ENCODE measurements around the gene CRISP1.
"Not testable (repeated sequence)": the region's sequence is repeated elsewhere in the genome, so short reads cannot be mapped to it uniquely, and the experiment has no call there.

Gene CRISP1

DNA sequence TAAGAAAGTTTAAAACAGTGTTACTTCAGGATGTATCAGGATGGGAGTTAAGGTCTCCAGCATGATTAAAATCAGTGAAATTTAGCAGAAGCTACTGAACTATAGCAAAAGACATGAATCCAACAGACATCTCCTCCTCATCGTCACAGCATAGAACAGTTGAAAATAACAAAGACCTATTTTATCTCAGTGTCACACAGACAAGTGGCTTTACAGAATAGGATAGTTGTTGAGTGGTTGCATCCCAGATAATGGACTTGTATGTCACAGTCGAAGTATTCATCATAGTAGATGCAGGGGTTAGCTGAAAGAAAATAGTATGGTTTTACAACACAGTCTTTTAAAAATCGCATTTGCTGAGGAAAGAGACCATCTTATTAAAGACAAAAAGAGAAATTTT, 31.2 kb downstream of the CRISP1 start:
- no peak overlapping the region for H3K4me3 ChIP-seq (ENCODE audit: low read depth, low read length)
- no peak overlapping the region for H3K9ac ChIP-seq (ENCODE audit: low read depth, low read length)
- H3K4me1 ChIP-seq (ENCODE audit: control insufficient read depth, insufficient read depth, low read length): peaks cover 13% of the 10 kb centered on the region
- H3K9me3 ChIP-seq (ENCODE audit: control insufficient read depth, insufficient read depth, low read length): no peaks in the 10 kb centered on the region
- no peaks in the 10 kb centered on the region for H3K36me3 ChIP-seq (ENCODE audit: control insufficient read depth, insufficient read depth, low read length)
- no peaks in the 10 kb centered on the region for H3K27me3 ChIP-seq (ENCODE audit: control insufficient read depth, insufficient read depth, low read length)

GRCh38 chr6:49833386-49833785, 32.9 kb downstream of the CRISP1 start:
- H3K4me3 ChIP-seq (ENCODE audit: low read depth, low read length): no peak overlapping the region
- no peaks in the 10 kb centered on the region for H3K9me3 ChIP-seq (ENCODE audit: control insufficient read depth, insufficient read depth, low read length)
- H3K27me3 ChIP-seq (ENCODE audit: control insufficient read depth, insufficient read depth, low read length): no peaks in the 10 kb centered on the region
- no peak overlapping the region for H3K9ac ChIP-seq (ENCODE audit: low read depth, low read length)
- no peaks in the 10 kb centered on the region for H3K36me3 ChIP-seq (ENCODE audit: control insufficient read depth, insufficient read depth, low read length)
- H3K4me1 ChIP-seq (ENCODE audit: control insufficient read depth, insufficient read depth, low read length): peaks cover 13% of the 10 kb centered on the region

- no peaks in the 10 kb centered on the region for H3K4me1 ChIP-seq (ENCODE audit: control insufficient read depth, insufficient read depth, low read length)
- H3K36me3 ChIP-seq (ENCODE audit: control insufficient read depth, insufficient read depth, low read length): no peaks in the 10 kb centered on the region
- H3K9ac ChIP-seq (ENCODE audit: low read depth, low read length): no peak overlapping the region
- no peaks in the 10 kb centered on the region for H3K27me3 ChIP-seq (ENCODE audit: control insufficient read depth, insufficient read depth, low read length)
- H3K4me3 ChIP-seq (ENCODE audit: low read depth, low read length): no peak overlapping the region
- H3K9me3 ChIP-seq (ENCODE audit: control insufficient read depth, insufficient read depth, low read length): no peaks in the 10 kb centered on the region
These were observed 39.5 kb downstream of the CRISP1 start for GRCh38 chr6:49826743-49827406.

- Histone ChIP-seq H3K27me3 (ENCODE audit: control insufficient read depth, insufficient read depth, low read length) (no peaks in the 10 kb centered on the region), H3K9me3 (ENCODE audit: control insufficient read depth, insufficient read depth, low read length) (no peaks in the 10 kb centered on the region), H3K9ac (ENCODE audit: low read depth, low read length) (no peak overlapping the region), H3K4me1 (ENCODE audit: control insufficient read depth, insufficient read depth, low read length) (no peaks in the 10 kb centered on the region), H3K4me3 (ENCODE audit: low read depth, low read length) (no peak overlapping the region), H3K36me3 (ENCODE audit: control insufficient read depth, insufficient read depth, low read length) (no peaks in the 10 kb centered on the region)
These were observed 51.2 kb downstream of the CRISP1 start for GRCh38 chr6:49815166-49815565.

GRCh38 chr6:49813248-49813647, 53.1 kb downstream of the CRISP1 start:
- Histone ChIP-seq H3K27me3 (ENCODE audit: control insufficient read depth, insufficient read depth, low read length) (no peaks in the 10 kb centered on the region), H3K4me3 (ENCODE audit: low read depth, low read length) (no peak overlapping the region), H3K9me3 (ENCODE audit: control insufficient read depth, insufficient read depth, low read length) (no peaks in the 10 kb centered on the region), H3K36me3 (ENCODE audit: control insufficient read depth, insufficient read depth, low read length) (no peaks in the 10 kb centered on the region), H3K4me1 (ENCODE audit: control insufficient read depth, insufficient read depth, low read length) (no peaks in the 10 kb centered on the region), H3K9ac (ENCODE audit: low read depth, low read length) (no peak overlapping the region)

DNA sequence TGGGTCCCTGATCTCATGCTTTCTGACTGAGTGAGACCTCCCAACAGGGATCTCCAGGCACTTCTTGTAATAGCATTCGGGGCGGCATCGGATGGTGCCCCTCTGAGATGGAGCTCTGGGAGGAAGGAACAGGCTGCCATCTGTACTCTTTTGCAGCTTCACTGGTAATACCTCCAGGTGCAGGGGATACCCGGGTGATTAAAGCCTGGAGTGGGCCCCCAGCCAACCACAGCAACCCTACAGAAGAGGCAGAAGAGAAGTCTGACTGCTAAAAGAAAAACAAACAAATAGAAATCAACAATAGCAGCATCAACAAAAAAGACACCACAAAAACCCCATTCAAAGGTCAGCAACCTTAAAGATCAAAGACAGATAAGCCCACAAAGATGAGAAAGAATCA, 60.2 kb downstream of the CRISP1 start:
- Histone ChIP-seq H3K9me3 (ENCODE audit: control insufficient read depth, insufficient read depth, low read length) (no peaks in the 10 kb centered on the region), H3K27me3 (ENCODE audit: control insufficient read depth, insufficient read depth, low read length) (no peaks in the 10 kb centered on the region), H3K36me3 (ENCODE audit: control insufficient read depth, insufficient read depth, low read length) (no peaks in the 10 kb centered on the region), H3K4me1 (ENCODE audit: control insufficient read depth, insufficient read depth, low read length) (no peaks in the 10 kb centered on the region), H3K4me3 (ENCODE audit: low read depth, low read length) (no peak overlapping the region), H3K9ac (ENCODE audit: low read depth, low read length) (no peak overlapping the region)

GRCh38 chr6:49805246-49805645, 61.1 kb downstream of the CRISP1 start:
- H3K4me1 ChIP-seq (ENCODE audit: control insufficient read depth, insufficient read depth, low read length): no peaks in the 10 kb centered on the region
- no peak overlapping the region for H3K9ac ChIP-seq (ENCODE audit: low read depth, low read length)
- H3K4me3 ChIP-seq (ENCODE audit: low read depth, low read length): no peak overlapping the region
- no peaks in the 10 kb centered on the region for H3K27me3 ChIP-seq (ENCODE audit: control insufficient read depth, insufficient read depth, low read length)
- H3K36me3 ChIP-seq (ENCODE audit: control insufficient read depth, insufficient read depth, low read length): no peaks in the 10 kb centered on the region
- no peaks in the 10 kb centered on the region for H3K9me3 ChIP-seq (ENCODE audit: control insufficient read depth, insufficient read depth, low read length)

DNA sequence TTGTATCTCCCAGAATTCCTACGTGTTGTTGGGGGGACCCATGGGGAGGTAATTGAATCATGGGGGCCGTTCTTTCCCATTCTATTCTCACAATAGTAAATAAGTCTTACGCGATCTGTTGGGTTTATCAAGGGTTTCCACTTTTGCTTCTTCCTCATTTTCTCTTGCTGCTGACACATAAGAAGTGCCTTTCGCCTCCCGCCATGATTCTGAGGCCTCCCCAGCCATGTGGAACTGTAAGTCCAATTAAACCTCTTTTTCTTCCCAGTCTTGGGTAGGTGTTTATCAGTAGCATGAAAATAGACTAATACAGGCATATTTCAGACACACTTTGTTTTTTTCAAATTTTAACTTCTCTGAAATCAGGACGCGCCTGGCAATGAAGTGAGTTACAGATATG, 64.8 kb downstream of the CRISP1 start:
- no peaks in the 10 kb centered on the region for H3K9me3 ChIP-seq (ENCODE audit: control insufficient read depth, insufficient read depth, low read length)
- H3K4me3 ChIP-seq (ENCODE audit: low read depth, low read length): no peak overlapping the region
- no peaks in the 10 kb centered on the region for H3K27me3 ChIP-seq (ENCODE audit: control insufficient read depth, insufficient read depth, low read length)
- H3K4me1 ChIP-seq (ENCODE audit: control insufficient read depth, insufficient read depth, low read length): no peaks in the 10 kb centered on the region
- H3K9ac ChIP-seq (ENCODE audit: low read depth, low read length): no peak overlapping the region
- no peaks in the 10 kb centered on the region for H3K36me3 ChIP-seq (ENCODE audit: control insufficient read depth, insufficient read depth, low read length)

DNA sequence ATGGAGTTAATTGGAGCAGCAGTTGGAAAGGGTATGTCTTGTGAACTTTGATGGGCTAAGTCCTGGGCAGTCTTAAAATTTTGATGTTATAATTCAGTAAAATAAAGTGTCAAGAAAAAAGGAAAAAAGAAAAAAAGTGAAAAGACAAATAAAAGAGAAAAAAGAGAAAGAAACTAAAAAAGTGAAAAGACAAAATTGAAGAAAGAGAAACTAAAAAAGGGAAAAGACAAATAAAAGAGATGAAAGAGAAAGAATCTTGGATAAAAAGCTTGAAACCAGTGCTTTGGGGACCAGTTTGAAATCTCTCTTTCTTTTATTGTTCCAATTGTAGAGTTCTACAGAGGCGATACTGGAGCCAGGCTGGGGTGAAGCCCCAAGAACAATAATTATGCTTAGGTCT, 67.2 kb downstream of the CRISP1 start:
- Histone ChIP-seq H3K9me3 (ENCODE audit: control insufficient read depth, insufficient read depth, low read length) (no peaks in the 10 kb centered on the region), H3K9ac (ENCODE audit: low read depth, low read length) (no peak overlapping the region), H3K4me1 (ENCODE audit: control insufficient read depth, insufficient read depth, low read length) (no peaks in the 10 kb centered on the region), H3K27me3 (ENCODE audit: control insufficient read depth, insufficient read depth, low read length) (no peaks in the 10 kb centered on the region), H3K4me3 (ENCODE audit: low read depth, low read length) (no peak overlapping the region), H3K36me3 (ENCODE audit: control insufficient read depth, insufficient read depth, low read length) (no peaks in the 10 kb centered on the region)

GRCh38 chr6:49796842-49797455, 69.4 kb downstream of the CRISP1 start:
- peak overlapping the region; percentile 39 for H3K4me3 ChIP-seq (ENCODE audit: low read depth, low read length)
- not testable (repeated sequence) for H3K36me3 ChIP-seq (ENCODE audit: control insufficient read depth, insufficient read depth, low read length); H3K9me3 ChIP-seq (ENCODE audit: control insufficient read depth, insufficient read depth, low read length); H3K27me3 ChIP-seq (ENCODE audit: control insufficient read depth, insufficient read depth, low read length); H3K9ac ChIP-seq (ENCODE audit: low read depth, low read length); H3K4me1 ChIP-seq (ENCODE audit: control insufficient read depth, insufficient read depth, low read length)

GRCh38 chr6:49790341-49790740, 76.0 kb downstream of the CRISP1 start:
- H3K27me3 ChIP-seq (ENCODE audit: control insufficient read depth, insufficient read depth, low read length): no peaks in the 10 kb centered on the region
- H3K4me1 ChIP-seq (ENCODE audit: control insufficient read depth, insufficient read depth, low read length): no peaks in the 10 kb centered on the region
- H3K9me3 ChIP-seq (ENCODE audit: control insufficient read depth, insufficient read depth, low read length): no peaks in the 10 kb centered on the region
- H3K4me3 ChIP-seq (ENCODE audit: low read depth, low read length): no peak overlapping the region
- no peak overlapping the region for H3K9ac ChIP-seq (ENCODE audit: low read depth, low read length)
- H3K36me3 ChIP-seq (ENCODE audit: control insufficient read depth, insufficient read depth, low read length): no peaks in the 10 kb centered on the region

GRCh38 chr6:49787176-49787575, 79.2 kb downstream of the CRISP1 start, which contains the start of gene PGK2:
PGK2 (minus strand) TSS chr6:49787285; CDS start chr6:49787187, 98 bp downstream.
- Histone ChIP-seq H3K4me3 (ENCODE audit: low read depth, low read length) (no peak within 1 kb of the TSS), H3K9me3 (ENCODE audit: control insufficient read depth, insufficient read depth, low read length) (no peaks in the 10 kb centered on the region), H3K36me3 (ENCODE audit: control insufficient read depth, insufficient read depth, low read length) (no peaks in the 10 kb centered on the region), H3K9ac (ENCODE audit: low read depth, low read length) (no peak within 1 kb of the TSS), H3K4me1 (ENCODE audit: control insufficient read depth, insufficient read depth, low read length) (no peaks in the 10 kb centered on the region), H3K27me3 (ENCODE audit: control insufficient read depth, insufficient read depth, low read length) (no peaks in the 10 kb centered on the region)
